Fibroblast of lung (primary cell): ENCODE data around the gene FBN1. TPM values are rescaled to one million over a fixed set of nuclear protein-coding genes. Genes with fewer than 3 reads are reported as not detected.
A peak's percentile ranks its signal among the peaks of the same experiment; 100 is the strongest.

Experiments
- DNase-seq, 2 donors: peaks; one replicate each; pipeline versions ENCODE4 v3.0.0 to v3.0.0-alpha.2; 2010; ENCODE audit warnings: low read depth in 2 of 2
- H2AFZ ChIP-seq: 2 replicates; pipeline ENCODE4 v1.5.1; 2012; ENCODE audit warnings: low read length, control low read depth, inconsistent platforms
- H3K27ac ChIP-seq: 2 replicates; pipeline ENCODE4 v1.5.1; 2011; ENCODE audit warnings: low read length, control low read depth; ENCODE audit not compliant: insufficient read depth
- H3K27me3 ChIP-seq: 2 replicates; pipeline ENCODE4 v1.5.1; 2011; ENCODE audit warnings: mild to moderate bottlenecking, low read length; ENCODE audit not compliant: control insufficient read depth, insufficient read depth
- H3K36me3 ChIP-seq: 2 replicates; pipeline ENCODE4 v1.5.1; 2011; ENCODE audit warnings: low read length; ENCODE audit not compliant: control insufficient read depth, insufficient read depth
- H3K4me1 ChIP-seq: 2 replicates; pipeline ENCODE4 v1.5.1; 2011; ENCODE audit warnings: low read length; ENCODE audit not compliant: control insufficient read depth, insufficient read depth; ENCODE audit errors: extremely low read depth
- H3K4me2 ChIP-seq: 2 replicates; pipeline ENCODE4 v1.5.1; 2011; ENCODE audit warnings: low read length, control low read depth; ENCODE audit not compliant: insufficient read depth; ENCODE audit errors: extremely low read depth
- H3K4me3 ChIP-seq, 4 experiments: fragments of 200-600 bp in 1 of 4; sonication (generic) in 1 of 4; replicated peaks in 1 of 4; 2 replicates each; pipeline ENCODE4 v1.5.1; 2011 to 2016; ENCODE audit warnings: low read length in 4 of 4, low read depth in 3 of 4, mild to moderate bottlenecking in 3 of 4, control low read depth in 2 of 4, inconsistent platforms in 1 of 4, mixed read lengths in 1 of 4; ENCODE audit not compliant: insufficient read depth in 1 of 4; ENCODE audit errors: control extremely low read depth in 1 of 4
- H3K79me2 ChIP-seq: 2 replicates; pipeline ENCODE4 v1.5.1; 2012; ENCODE audit warnings: mild to moderate bottlenecking, low read length, inconsistent platforms; ENCODE audit not compliant: control insufficient read depth, insufficient read depth
- H3K9ac ChIP-seq: 2 replicates; pipeline ENCODE4 v1.5.1; 2011; ENCODE audit warnings: mild to moderate bottlenecking, low read length, control low read depth; ENCODE audit not compliant: insufficient read depth
- H3K9me3 ChIP-seq: 2 replicates; pipeline ENCODE4 v1.5.1; 2012; ENCODE audit warnings: low read depth, low read length; ENCODE audit not compliant: control insufficient read depth, insufficient read depth
- H4K20me1 ChIP-seq: 2 replicates; pipeline ENCODE4 v1.5.1; 2011; ENCODE audit warnings: low read length; ENCODE audit not compliant: control insufficient read depth, insufficient read depth; ENCODE audit errors: extremely low read depth
- CTCF ChIP-seq, 2 donors: IDR thresholded peaks in 1 of 2; conservative IDR thresholded peaks in 1 of 2; 1 replicate in 1 of 2; 2 replicates in 1 of 2; pipeline ENCODE4 v1.5.1; 2011 to 2012; ENCODE audit warnings: low read length in 2 of 2, control low read depth in 1 of 2, inconsistent platforms in 1 of 2, low read depth in 1 of 2, mild to moderate bottlenecking in 1 of 2
- EZH2 ChIP-seq: IDR thresholded peaks from 2 replicates; pipeline ENCODE4 v1.5.1; 2012; ENCODE audit warnings: low read length, control low read depth, mild to moderate bottlenecking; ENCODE audit errors: missing control alignments
- polyA plus RNA-seq, 2 donors: library from polyadenylated mRNA; depleted of rRNA in 1 of 2; stranded (reverse) in 1 of 2; unstranded in 1 of 2; fragments of >200 nt; gene quantifications; 2 replicates each; pipeline ENCODE4 v1.2.1, GENCODE V29; 2011 to 2012; ENCODE audit warnings: missing spikeins in 1 of 2
- total RNA-seq: library from RNA; depleted of rRNA; stranded (reverse); fragments of >200 nt; gene quantifications from 2 replicates; pipeline ENCODE4 v1.2.1, GENCODE V29; 2014

Gene FBN1
- total and polyA plus RNA-seq, 2 donors (not counting 1 experiment from before 2014, with no cell fraction given) = 368 to 446 TPM

- Histone ChIP-seq H3K9me3 (no peaks in the 10 kb centered on the region), H2AFZ (no peak overlapping the region), H3K79me2 (peaks cover 69% of the 10 kb centered on the region), H3K27ac (peak overlapping the region; percentile 93), H3K9ac (peak overlapping the region; percentile 94), H3K4me1 (peaks cover 11% of the 10 kb centered on the region), H4K20me1 (no peaks in the 10 kb centered on the region), H3K4me3 (peak overlapping the region; percentile 93 to 98 (median 96)), H3K36me3 (no peaks in the 10 kb centered on the region), H3K4me2 (peak overlapping the region; percentile 73), H3K27me3 (no peaks in the 10 kb centered on the region)
- no peak for DNase-seq
- TF ChIP-seq CTCF (conservative IDR thresholded peaks at IDR 0.05 in 1 of 2, IDR thresholded peaks at IDR 0.05 in 1 of 2; ENCODE audit: low read depth in 1 of 2, low read length in 2 of 2) (no peak), EZH2 (no peak)
Observed at GRCh38 chr15:48643206-48643605, 2.3 kb downstream of the FBN1 start.

GRCh38 chr15:48642795-48643194 is 2.7 kb downstream of the FBN1 start:
- Histone ChIP-seq H3K9me3 (no peaks in the 10 kb centered on the region), H4K20me1 (no peaks in the 10 kb centered on the region), H3K4me2 (peak overlapping the region; percentile 73), H3K4me3 (peak overlapping the region; percentile 93 to 98 (median 96)), H3K27ac (peak overlapping the region; percentile 93), H3K36me3 (no peaks in the 10 kb centered on the region), H3K9ac (peak overlapping the region; percentile 41), H3K79me2 (peaks cover 71% of the 10 kb centered on the region), H2AFZ (no peak overlapping the region), H3K4me1 (peaks cover 11% of the 10 kb centered on the region), H3K27me3 (no peaks in the 10 kb centered on the region)
- no peak for TF ChIP-seq CTCF (conservative IDR thresholded peaks at IDR 0.05 in 1 of 2, IDR thresholded peaks at IDR 0.05 in 1 of 2; ENCODE audit: low read depth in 1 of 2, low read length in 2 of 2)
- DNase-seq = peak in 1 of 2 donors; percentile 44

GRCh38 chr15:48641416-48641815 is 4.1 kb downstream of the FBN1 start:
- Histone ChIP-seq H3K9me3 (no peaks in the 10 kb centered on the region), H3K79me2 (peaks cover 84% of the 10 kb centered on the region), H4K20me1 (no peaks in the 10 kb centered on the region), H3K9ac (no peak overlapping the region), H3K27me3 (no peaks in the 10 kb centered on the region), H2AFZ (no peak overlapping the region), H3K4me2 (peak overlapping the region; percentile 59), H3K27ac (no peak overlapping the region), H3K4me1 (peaks cover 9% of the 10 kb centered on the region), H3K4me3 (peak overlapping the region in 3 of 4 experiments; percentile 24 to 97 (median 29)), H3K36me3 (no peaks in the 10 kb centered on the region)
- TF ChIP-seq EZH2 (no peak), CTCF (conservative IDR thresholded peaks at IDR 0.05 in 1 of 2, IDR thresholded peaks at IDR 0.05 in 1 of 2; ENCODE audit: low read depth in 1 of 2, low read length in 2 of 2) (peak; percentile 37 to 53)
- DNase-seq = peak in 1 of 2 donors; percentile 58
